Measurements from ENCODE around the gene DUSP8. TPM values are rescaled to one million over a fixed set of nuclear protein-coding genes. Genes with fewer than 3 reads are reported as not detected.

The DUSP8 gene
- total RNA-seq, 1 experiment from 2014 or later, result 2.6 TPM

DNA sequence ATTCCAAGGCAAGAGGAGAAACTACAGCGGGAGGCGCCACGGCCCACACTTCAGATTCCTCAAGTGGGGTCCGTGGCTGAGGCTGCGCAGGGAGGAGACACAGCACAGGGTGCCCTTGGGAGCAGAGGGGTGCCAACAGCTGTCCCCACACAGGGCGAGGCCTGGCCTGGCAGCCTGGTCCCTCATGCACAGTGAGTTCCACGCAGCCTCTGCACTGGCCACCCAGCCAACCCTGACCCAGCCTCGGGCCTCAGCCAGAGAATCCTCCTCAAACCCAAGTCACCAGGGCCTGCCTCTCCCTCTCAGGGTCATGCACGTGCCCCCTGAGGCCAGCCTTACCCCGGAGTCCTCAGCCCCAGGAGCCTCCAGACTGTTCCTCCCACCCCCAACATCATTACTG lies 63.1 kb downstream of the DUSP8 start:
- Histone ChIP-seq H4K20me1 (ENCODE audit: insufficient read depth) (peaks cover 39% of the 10 kb centered on the region), H3K9me2 (ENCODE audit: insufficient read depth) (no peaks in the 10 kb centered on the region), H3K27me3 (ENCODE audit: insufficient read depth, low read depth) (no peaks in the 10 kb centered on the region), H2AFZ (no peak overlapping the region), H3F3A (ENCODE audit: insufficient read depth, low read depth) (peaks cover 10% of the 10 kb centered on the region; the same call in 1 of the 2 replicates), H3K36me3 (ENCODE audit: low read depth) (no peaks in the 10 kb centered on the region), H3K4me1 (replicated peaks; ENCODE audit: insufficient read depth) (no peaks in the 10 kb centered on the region), H3K4me3 (no peak overlapping the region), H3K79me2 (ENCODE audit: low read depth) (no peaks in the 10 kb centered on the region), H3K9me3 (ENCODE audit: insufficient read depth, low read depth) (no peaks in the 10 kb centered on the region), H3K27ac (no peak overlapping the region), H3K4me2 (no peak overlapping the region)
- BruUV-seq (replicated peaks), result no TSS peak
- intact Hi-C loops (cut with micrococcal nuclease; ENCODE audit: unreplicated experiment), result no loop called here
- ChIA-PET POLR2A (ENCODE audit: unreplicated experiment) (no interaction called here), CTCF (no interaction called here)
- no peak for DNase-seq
- TF ChIP-seq CTCF (conservative IDR thresholded peaks at IDR 0.05) (no peak), EZH2 (IDR thresholded peaks at IDR 0.05; ENCODE audit: low read depth) (no peak)

- no peak overlapping the region for H3K4me3 ChIP-seq
- ChIA-PET CTCF (no interaction called here), POLR2A (ENCODE audit: unreplicated experiment) (no interaction called here)
- H3K9me3 ChIP-seq (ENCODE audit: insufficient read depth, low read depth), result no peaks in the 10 kb centered on the region
- no peak overlapping the region for H2AFZ ChIP-seq
- H3K4me1 ChIP-seq (replicated peaks; ENCODE audit: insufficient read depth), result no peaks in the 10 kb centered on the region
- no peak overlapping the region for H3K27ac ChIP-seq
- no peaks in the 10 kb centered on the region for H3K9me2 ChIP-seq (ENCODE audit: insufficient read depth)
- H3K4me2 ChIP-seq, result no peak overlapping the region
- TF ChIP-seq EZH2 (IDR thresholded peaks at IDR 0.05; ENCODE audit: low read depth), result no peak
- no peak for TF ChIP-seq CTCF (conservative IDR thresholded peaks at IDR 0.05)
- no peaks in the 10 kb centered on the region for H3K79me2 ChIP-seq (ENCODE audit: low read depth)
- no peak for DNase-seq
- BruUV-seq (replicated peaks), result no TSS peak
- peaks cover 10% of the 10 kb centered on the region; the same call in 1 of the 2 replicates for H3F3A ChIP-seq (ENCODE audit: insufficient read depth, low read depth)
- intact Hi-C loops (cut with micrococcal nuclease; ENCODE audit: unreplicated experiment), result no loop called here
- no peaks in the 10 kb centered on the region for H3K36me3 ChIP-seq (ENCODE audit: low read depth)
- H4K20me1 ChIP-seq (ENCODE audit: insufficient read depth), result peaks cover 34% of the 10 kb centered on the region
- no peaks in the 10 kb centered on the region for H3K27me3 ChIP-seq (ENCODE audit: insufficient read depth, low read depth)
Observed at GRCh38 chr11:1508491-1508891, 63.6 kb downstream of the DUSP8 start.

GRCh38 chr11:1507381-1508140 lies 64.5 kb downstream of the DUSP8 start:
- intact Hi-C loops (cut with micrococcal nuclease; ENCODE audit: unreplicated experiment), result no loop called here
- H3K4me3 ChIP-seq, result no peak overlapping the region
- H3K27ac ChIP-seq, result no peak overlapping the region
- ChIA-PET POLR2A (ENCODE audit: unreplicated experiment) (no interaction called here), CTCF (interaction anchor here (0.6 kb wide), 1 partner anchor 367 kb away, joined by 4 read pairs; no protein-coding TSS in a partner anchor)
- no peaks in the 10 kb centered on the region for H3K9me3 ChIP-seq (ENCODE audit: insufficient read depth, low read depth)
- no peaks in the 10 kb centered on the region for H3K36me3 ChIP-seq (ENCODE audit: low read depth)
- DNase-seq, result no peak
- no peak overlapping the region for H3K4me2 ChIP-seq
- H3K27me3 ChIP-seq (ENCODE audit: insufficient read depth, low read depth), result no peaks in the 10 kb centered on the region
- TF ChIP-seq CTCF (conservative IDR thresholded peaks at IDR 0.05) (no peak), EZH2 (IDR thresholded peaks at IDR 0.05; ENCODE audit: low read depth) (no peak)
- H2AFZ ChIP-seq, result no peak overlapping the region
- no TSS peak for BruUV-seq (replicated peaks)
- H3K9me2 ChIP-seq (ENCODE audit: insufficient read depth), result no peaks in the 10 kb centered on the region
- no peaks in the 10 kb centered on the region for H3K79me2 ChIP-seq (ENCODE audit: low read depth)
- no peaks in the 10 kb centered on the region for H3K4me1 ChIP-seq (replicated peaks; ENCODE audit: insufficient read depth)
- peaks cover 3% of the 10 kb centered on the region; the same call in 1 of the 2 replicates for H3F3A ChIP-seq (ENCODE audit: insufficient read depth, low read depth)
- H4K20me1 ChIP-seq (ENCODE audit: insufficient read depth), result peaks cover 28% of the 10 kb centered on the region
